ENCODE data around the gene CETP.

DNA sequence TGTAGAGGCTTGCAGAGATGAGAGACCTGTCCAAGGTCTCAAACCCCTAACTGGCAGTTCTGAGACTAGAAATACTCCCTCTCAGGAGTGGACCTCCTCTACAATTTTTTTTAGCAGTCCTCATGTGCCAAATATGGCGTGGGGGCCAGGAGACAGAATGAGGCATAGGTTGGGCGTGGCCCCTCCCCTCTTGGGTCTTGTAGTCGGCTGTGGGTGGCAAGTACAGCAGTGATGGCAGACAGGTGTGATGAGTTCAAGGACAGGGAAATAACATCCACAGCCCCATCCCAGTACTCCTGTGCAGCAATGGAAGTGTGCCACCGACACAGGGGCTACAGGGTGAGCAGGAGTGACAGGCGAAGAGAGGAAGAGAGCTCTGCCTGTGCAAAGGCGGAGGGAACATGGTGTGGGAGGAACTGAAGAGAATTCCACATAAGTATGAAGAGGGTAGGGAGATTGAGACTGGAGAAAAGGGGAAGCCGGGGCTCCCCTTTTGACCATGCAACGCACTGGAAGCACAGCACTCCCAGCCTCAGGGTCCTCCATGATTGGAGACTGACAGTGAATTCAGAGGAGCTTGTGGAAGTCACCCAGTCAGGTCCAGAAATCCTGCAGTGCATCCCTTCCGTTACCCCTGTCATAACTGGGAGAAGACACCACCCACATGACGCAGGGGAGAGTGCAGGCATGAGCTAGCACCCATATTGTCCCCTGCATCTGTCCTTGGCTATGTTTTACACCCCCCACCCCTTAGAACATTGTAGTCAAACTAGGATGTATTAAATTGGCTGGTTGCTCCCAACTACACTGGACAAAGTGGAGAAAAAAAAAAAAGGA lies 14.8 kb upstream of the CETP start:
- no peak for TF ChIP-seq CTCF (IDR thresholded peaks at IDR 0.05; ENCODE audit: insufficient read depth, low read depth, low read length)
- no peak for TF ChIP-seq EZH2 (IDR thresholded peaks at IDR 0.05; ENCODE audit: insufficient read depth, low read length)

Measured in astrocyte (in vitro differentiated cells and primary cell).